Neuronal stem cell (in vitro differentiated cells): Measurements from ENCODE around the gene ATAT1.

Source experiments
- DNase-seq: peaks from one replicate; pipeline ENCODE4 v3.0.0-alpha.2; 2013; ENCODE audit warnings: low spot score
- H2AFZ ChIP-seq: one replicate; pipeline ENCODE4 v1.6.1; 2013; ENCODE audit warnings: mild to moderate bottlenecking, low read length, inconsistent platforms
- H2AK5ac ChIP-seq: 2 replicates; pipeline ENCODE4 v1.6.1; 2013; ENCODE audit warnings: low read depth, mild to moderate bottlenecking, inconsistent platforms, low read length, moderate library complexity, mixed read lengths
- H2BK120ac ChIP-seq: 2 replicates; pipeline ENCODE4 v1.6.1; 2013; ENCODE audit warnings: low read depth, mild to moderate bottlenecking, inconsistent platforms, low read length, moderate library complexity, mixed read lengths
- H2BK12ac ChIP-seq: one replicate; pipeline ENCODE4 v1.6.1; 2013; ENCODE audit warnings: low read length, inconsistent platforms
- H2BK15ac ChIP-seq: 2 replicates; pipeline ENCODE4 v1.6.1; 2013; ENCODE audit warnings: mild to moderate bottlenecking, low read length, inconsistent platforms, mixed read lengths
- H2BK5ac ChIP-seq: one replicate; pipeline ENCODE4 v1.6.1; 2013; ENCODE audit warnings: inconsistent platforms, mild to moderate bottlenecking, low read length, moderate library complexity
- H3K14ac ChIP-seq: one replicate; pipeline ENCODE4 v1.6.1; 2013; ENCODE audit warnings: low read length, inconsistent platforms
- H3K18ac ChIP-seq: 2 replicates; pipeline ENCODE4 v1.6.1; 2013; ENCODE audit warnings: low read length, inconsistent platforms
- H3K23ac ChIP-seq: 2 replicates; pipeline ENCODE4 v1.6.1; 2013; ENCODE audit warnings: low read depth, mild to moderate bottlenecking, mixed read lengths, low read length, inconsistent platforms; ENCODE audit not compliant: poor library complexity
- H3K27ac ChIP-seq: replicated peaks from 3 replicates; pipeline ENCODE4 v1.5.1; 2013; ENCODE audit warnings: low read length, inconsistent platforms
- H3K27me3 ChIP-seq, 3 experiments: 2 replicates each; pipeline ENCODE4 v1.6.1; 2013; ENCODE audit warnings: low read length in 3 of 3, mild to moderate bottlenecking in 2 of 3, inconsistent platforms in 1 of 3, low read depth in 1 of 3, mixed read lengths in 1 of 3, moderate library complexity in 1 of 3; ENCODE audit not compliant: control insufficient read depth in 3 of 3, insufficient read depth in 3 of 3
- H3K36me3 ChIP-seq, 2 donors: replicated peaks in 1 of 2; 2 replicates each; pipeline ENCODE4 v1.6.1; 2013; ENCODE audit warnings: low read length in 2 of 2; ENCODE audit not compliant: control insufficient read depth in 2 of 2, insufficient read depth in 2 of 2
- H3K4ac ChIP-seq: 2 replicates; pipeline ENCODE4 v1.6.1; 2013; ENCODE audit warnings: inconsistent platforms, mild to moderate bottlenecking, low read length, moderate library complexity
- H3K4me1 ChIP-seq, 2 donors: 1 replicate in 1 of 2; 2 replicates in 1 of 2; pipeline ENCODE4 v1.6.1; 2013; ENCODE audit warnings: low read length in 2 of 2, low read depth in 1 of 2; ENCODE audit not compliant: control insufficient read depth in 2 of 2, insufficient read depth in 1 of 2
- H3K4me2 ChIP-seq: one replicate; pipeline ENCODE4 v1.6.1; 2013; ENCODE audit warnings: mild to moderate bottlenecking, low read length, inconsistent platforms; ENCODE audit not compliant: insufficient read depth, poor library complexity, severe bottlenecking
- H3K4me3 ChIP-seq, 2 donors: 2 replicates each; pipeline ENCODE4 v1.5.1; 2013; ENCODE audit warnings: low read length in 2 of 2, mild to moderate bottlenecking in 2 of 2, inconsistent platforms in 1 of 2, moderate library complexity in 1 of 2
- H3K79me1 ChIP-seq: one replicate; pipeline ENCODE4 v1.6.1; 2013; ENCODE audit warnings: low read depth, mild to moderate bottlenecking, inconsistent platforms, low read length, moderate library complexity
- H3K9ac ChIP-seq: one replicate; pipeline ENCODE4 v1.6.1; 2013; ENCODE audit warnings: mild to moderate bottlenecking, low read depth, low read length, inconsistent platforms; ENCODE audit not compliant: poor library complexity
- H3K9me3 ChIP-seq, 2 donors: replicated peaks in 1 of 2; 2 replicates each; pipeline versions ENCODE3 to v1.6.1; 2013; ENCODE audit warnings: low read length in 2 of 2, mild to moderate bottlenecking in 2 of 2, inconsistent platforms in 1 of 2, low read depth in 1 of 2, mixed read lengths in 1 of 2, moderate library complexity in 1 of 2; ENCODE audit not compliant: control insufficient read depth in 2 of 2, insufficient read depth in 1 of 2
- H4K8ac ChIP-seq: one replicate; pipeline ENCODE4 v1.6.1; 2013; ENCODE audit warnings: low read depth, mild to moderate bottlenecking, inconsistent platforms, low read length, moderate library complexity
- H4K91ac ChIP-seq: one replicate; pipeline ENCODE4 v1.6.1; 2013; ENCODE audit warnings: low read length, low read depth, mild to moderate bottlenecking, inconsistent platforms; ENCODE audit not compliant: poor library complexity
- WGBS, 2 donors: extraction: QIAGEN DNeasy Blood & Tissue Kit; methylation state at CpG; one replicate each; pipeline ENCODE4 v1.1.7; 2013; ENCODE audit warnings: missing lambda C conversion rate in 2 of 2, mixed read lengths in 1 of 2; ENCODE audit not compliant: insufficient read length in 2 of 2, insufficient replicate concordance in 1 of 2; ENCODE audit errors: extremely low coverage in 2 of 2; 5-methylcytosine and 5-hydroxymethylcytosine counted together

ATAT1 gene

GRCh38 chr6:30640481-30640880 lies 13.8 kb downstream of the ATAT1 start:
- Histone ChIP-seq H3K79me1 (peaks cover 7% of the 10 kb centered on the region), H3K36me3 (peaks cover 46 to 85% of the 10 kb centered on the region in 2 donors), H4K91ac (no peak overlapping the region), H3K9ac (no peak overlapping the region), H3K23ac (no peak overlapping the region), H3K4ac (no peak overlapping the region), H2AFZ (no peak overlapping the region), H3K4me1 (no peaks in the 10 kb centered on the region), H3K27me3 (no peaks in the 10 kb centered on the region), H2BK15ac (no peak overlapping the region), H3K9me3 (no peaks in the 10 kb centered on the region), H3K18ac (no peak overlapping the region), H2AK5ac (no peak overlapping the region), H2BK5ac (no peak overlapping the region), H3K27ac (no peak overlapping the region), H4K8ac (no peak overlapping the region), H2BK120ac (no peak overlapping the region), H3K14ac (no peak overlapping the region), H2BK12ac (no peak overlapping the region), H3K4me2 (no peak overlapping the region), H3K4me3 (no peak overlapping the region)
- no CpG with 5 or more reads among the region's 10 CpGs for WGBS, 2 donors
- no peak for DNase-seq

DNA sequence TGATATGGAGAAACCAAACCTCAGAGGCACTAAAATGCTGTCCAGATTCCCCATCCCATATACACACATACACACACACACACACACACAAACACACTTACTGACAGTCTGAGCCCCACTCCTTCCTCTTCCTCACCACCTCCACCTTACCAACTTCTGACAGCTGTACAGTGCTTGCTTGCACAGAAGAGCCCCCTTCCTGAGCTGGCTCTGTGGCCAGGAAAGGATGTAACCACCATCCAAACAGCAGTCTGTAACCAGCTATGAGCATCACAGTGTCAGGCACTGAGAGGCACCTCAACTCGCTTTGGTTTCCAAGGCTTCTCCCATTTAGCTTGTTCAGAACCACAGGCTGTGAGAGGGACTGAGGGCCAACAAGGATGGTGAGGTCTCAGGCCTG lies 14.4 kb downstream of the ATAT1 start:
- no peaks in the 10 kb centered on the region for H3K27me3 ChIP-seq
- no peak overlapping the region for H3K9ac ChIP-seq
- no peak overlapping the region for H3K4ac ChIP-seq
- peaks cover 48 to 85% of the 10 kb centered on the region in 2 donors for H3K36me3 ChIP-seq
- no peak overlapping the region for H3K27ac ChIP-seq
- no peak overlapping the region for H2BK12ac ChIP-seq
- H4K8ac ChIP-seq = no peak overlapping the region
- no peak overlapping the region for H2AFZ ChIP-seq
- H2AK5ac ChIP-seq = no peak overlapping the region
- no peak overlapping the region for H2BK120ac ChIP-seq
- H3K23ac ChIP-seq = no peak overlapping the region
- no peak overlapping the region for H2BK15ac ChIP-seq
- H3K79me1 ChIP-seq = peaks cover 7% of the 10 kb centered on the region
- H3K9me3 ChIP-seq = no peaks in the 10 kb centered on the region
- no peak overlapping the region for H2BK5ac ChIP-seq
- H3K14ac ChIP-seq = no peak overlapping the region
- no peak for DNase-seq
- no peak overlapping the region for H3K4me2 ChIP-seq
- H3K4me1 ChIP-seq = peaks cover 0 to 2% of the 10 kb centered on the region in 2 donors
- no peak overlapping the region for H4K91ac ChIP-seq
- H3K4me3 ChIP-seq = no peak overlapping the region
- WGBS, 2 donors = no CpG with 5 or more reads among the region's 1 CpG
- no peak overlapping the region for H3K18ac ChIP-seq

DNA sequence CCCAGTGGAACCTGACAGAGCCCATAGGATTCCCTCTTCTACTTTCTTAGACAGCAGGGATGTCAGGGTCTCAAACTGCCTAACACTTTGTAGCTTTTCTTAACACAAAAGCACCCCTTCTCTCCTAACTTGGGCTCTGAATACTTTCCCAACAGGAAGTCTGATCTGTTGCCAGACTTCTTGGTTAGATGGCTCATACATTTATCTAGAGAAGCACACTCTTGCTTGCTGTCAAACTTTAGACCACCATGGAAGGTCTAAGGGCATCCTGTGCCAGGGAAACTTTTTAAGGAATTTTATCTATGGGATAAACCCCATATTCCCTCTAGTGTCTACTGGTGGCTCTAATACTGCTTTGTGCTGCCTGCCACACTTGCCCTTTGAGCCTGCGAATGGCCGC lies 17.0 kb downstream of the ATAT1 start:
- Histone ChIP-seq H2AFZ (no peak overlapping the region), H3K23ac (no peak overlapping the region), H3K18ac (no peak overlapping the region), H4K91ac (no peak overlapping the region), H3K9ac (no peak overlapping the region), H3K4me3 (no peak overlapping the region), H3K79me1 (peaks cover 13% of the 10 kb centered on the region), H3K4me1 (peaks cover 4 to 5% of the 10 kb centered on the region in 2 donors), H3K4me2 (no peak overlapping the region), H3K9me3 (no peaks in the 10 kb centered on the region), H3K27me3 (no peaks in the 10 kb centered on the region), H2AK5ac (no peak overlapping the region), H2BK5ac (no peak overlapping the region), H4K8ac (no peak overlapping the region), H2BK120ac (no peak overlapping the region), H3K4ac (no peak overlapping the region), H3K27ac (no peak overlapping the region), H2BK12ac (no peak overlapping the region), H2BK15ac (no peak overlapping the region), H3K14ac (no peak overlapping the region), H3K36me3 (peaks cover 46 to 73% of the 10 kb centered on the region in 2 donors)
- no CpG with 5 or more reads among the region's 2 CpGs for WGBS, 2 donors
- no peak for DNase-seq

- peaks cover 15% of the 10 kb centered on the region for H3K79me1 ChIP-seq
- DNase-seq = no peak
- no peak overlapping the region for H2AK5ac ChIP-seq
- no peak overlapping the region for H3K9ac ChIP-seq
- H3K4me3 ChIP-seq = no peak overlapping the region
- H4K8ac ChIP-seq = no peak overlapping the region
- no peak overlapping the region for H2BK120ac ChIP-seq
- no peak overlapping the region for H3K14ac ChIP-seq
- no peak overlapping the region for H3K18ac ChIP-seq
- H3K27me3 ChIP-seq = no peaks in the 10 kb centered on the region
- no peak overlapping the region for H3K4me2 ChIP-seq
- H2BK5ac ChIP-seq = no peak overlapping the region
- H2BK15ac ChIP-seq = no peak overlapping the region
- peaks cover 4 to 5% of the 10 kb centered on the region in 2 donors for H3K4me1 ChIP-seq
- H3K9me3 ChIP-seq = no peaks in the 10 kb centered on the region
- no CpG with 5 or more reads among the region's 5 CpGs for WGBS, 2 donors
- no peak overlapping the region for H2BK12ac ChIP-seq
- no peak overlapping the region for H4K91ac ChIP-seq
- H3K23ac ChIP-seq = no peak overlapping the region
- no peak overlapping the region for H2AFZ ChIP-seq
- peaks cover 44 to 69% of the 10 kb centered on the region in 2 donors for H3K36me3 ChIP-seq
- no peak overlapping the region for H3K27ac ChIP-seq
- no peak overlapping the region for H3K4ac ChIP-seq
Observed at GRCh38 chr6:30644769-30645168, 18.1 kb downstream of the ATAT1 start.
